GM04504 (cell line): Measurements from ENCODE around the gene KCNE3.

Experiments used
- DNase-seq: peaks from one replicate; pipeline ENCODE4 v3.0.0-alpha.2; 2012; ENCODE audit warnings: low read depth

KCNE3 gene

GRCh38 chr11:74471668-74472429, 4.5 kb upstream of the KCNE3 start:
- no peak for DNase-seq

- no peak for DNase-seq
These were observed 3.7 kb upstream of the KCNE3 start for GRCh38 chr11:74471037-74471436.

GRCh38 chr11:74470526-74470925, 3.2 kb upstream of the KCNE3 start:
- DNase-seq, result no peak

GRCh38 chr11:74468936-74469335, 1.6 kb upstream of the KCNE3 start:
- no peak for DNase-seq

- DNase-seq, result no peak
These were observed 1.2 kb upstream of the KCNE3 start for GRCh38 chr11:74468521-74468920.

- DNase-seq, result no peak
These were observed 709 bp upstream of the KCNE3 start for GRCh38 chr11:74468058-74468457.

- DNase-seq, result no peak
These were observed 2.0 kb downstream of the KCNE3 start for GRCh38 chr11:74465291-74465708.

GRCh38 chr11:74464746-74465145, 2.6 kb downstream of the KCNE3 start:
- DNase-seq, result no peak

GRCh38 chr11:74463216-74463615, 4.1 kb downstream of the KCNE3 start:
- no peak for DNase-seq

GRCh38 chr11:74462631-74463030, 4.7 kb downstream of the KCNE3 start:
- no peak for DNase-seq

GRCh38 chr11:74462009-74462408, 5.3 kb downstream of the KCNE3 start:
- DNase-seq, result no peak

GRCh38 chr11:74460481-74461154, 6.7 kb downstream of the KCNE3 start:
- peak; percentile 10 for DNase-seq

GRCh38 chr11:74460065-74460464, 7.3 kb downstream of the KCNE3 start:
- DNase-seq, result no peak

GRCh38 chr11:74459584-74459983, 7.8 kb downstream of the KCNE3 start:
- DNase-seq, result no peak

GRCh38 chr11:74457356-74457755, 10.0 kb downstream of the KCNE3 start:
- DNase-seq, result no peak

GRCh38 chr11:74453373-74453975, 13.9 kb downstream of the KCNE3 start:
- DNase-seq, result peak; percentile 18

GRCh38 chr11:74452366-74452765, 15.0 kb downstream of the KCNE3 start:
- DNase-seq, result no peak

GRCh38 chr11:74450318-74450717, 17.0 kb downstream of the KCNE3 start:
- DNase-seq, result no peak

- peak; percentile 56 for DNase-seq
These were observed 17.9 kb downstream of the KCNE3 start for GRCh38 chr11:74449369-74449931.

- DNase-seq, result no peak
These were observed 19.6 kb downstream of the KCNE3 start for GRCh38 chr11:74447720-74448119.

GRCh38 chr11:74446532-74446938, 20.8 kb downstream of the KCNE3 start:
- DNase-seq, result no peak

GRCh38 chr11:74444173-74444826, 23.0 kb downstream of the KCNE3 start:
- no peak for DNase-seq
